HCT116 (cell line): ENCODE measurements around the gene DVL2.

ENCODE experiments used
- CEBPB ChIP-seq: IDR thresholded peaks from 2 replicates; pipeline ENCODE4 v1.6.1; 2012; ENCODE audit warnings: low read depth
- JUND ChIP-seq: IDR thresholded peaks from 2 replicates; pipeline ENCODE4 v1.6.1; 2012
- POLR2AphosphoS5 ChIP-seq: IDR thresholded peaks from 2 replicates; pipeline ENCODE4 v1.6.1; 2011; ENCODE audit warnings: mild to moderate bottlenecking, low read depth, low read length, moderate library complexity
- RAD21 ChIP-seq: IDR thresholded peaks from 2 replicates; pipeline ENCODE4 v1.6.1; 2012; ENCODE audit warnings: low read depth, mild to moderate bottlenecking
- SRF ChIP-seq: IDR thresholded peaks from 2 replicates; pipeline ENCODE4 v1.6.1; 2012; ENCODE audit warnings: low read depth
- YY1 ChIP-seq: IDR thresholded peaks from 2 replicates; pipeline ENCODE4 v1.6.1; 2011; ENCODE audit warnings: low read length, low read depth, moderate library complexity, mild to moderate bottlenecking; ENCODE audit not compliant: insufficient replicate concordance; ENCODE audit errors: extremely low read depth
- ZFX ChIP-seq: fragments of 450-650 bp; IDR thresholded peaks from 2 replicates; pipeline ENCODE4 v1.6.1; 2017
- TF ChIP-seq, protein P1 (sequence below), 3 experiments: fragments of 200-600 bp in 1 of 3; sonication (generic) in 1 of 3; IDR thresholded peaks in 2 of 3; conservative IDR thresholded peaks in 1 of 3; 2 replicates each; pipeline ENCODE4 v1.5.1; 2012 to 2017; ENCODE audit warnings: low read depth in 2 of 3, low read length in 2 of 3, antibody characterized with exemption in 1 of 3, borderline replicate concordance in 1 of 3, control low read depth in 1 of 3, mild to moderate bottlenecking in 1 of 3, mixed read lengths in 1 of 3, mixed run types in 1 of 3, moderate library complexity in 1 of 3; ENCODE audit not compliant: insufficient read depth in 1 of 3
- TF ChIP-seq, protein P2 (sequence below): IDR thresholded peaks from 2 replicates; pipeline ENCODE4 v1.6.1; 2012; ENCODE audit warnings: low read depth

DNA sequence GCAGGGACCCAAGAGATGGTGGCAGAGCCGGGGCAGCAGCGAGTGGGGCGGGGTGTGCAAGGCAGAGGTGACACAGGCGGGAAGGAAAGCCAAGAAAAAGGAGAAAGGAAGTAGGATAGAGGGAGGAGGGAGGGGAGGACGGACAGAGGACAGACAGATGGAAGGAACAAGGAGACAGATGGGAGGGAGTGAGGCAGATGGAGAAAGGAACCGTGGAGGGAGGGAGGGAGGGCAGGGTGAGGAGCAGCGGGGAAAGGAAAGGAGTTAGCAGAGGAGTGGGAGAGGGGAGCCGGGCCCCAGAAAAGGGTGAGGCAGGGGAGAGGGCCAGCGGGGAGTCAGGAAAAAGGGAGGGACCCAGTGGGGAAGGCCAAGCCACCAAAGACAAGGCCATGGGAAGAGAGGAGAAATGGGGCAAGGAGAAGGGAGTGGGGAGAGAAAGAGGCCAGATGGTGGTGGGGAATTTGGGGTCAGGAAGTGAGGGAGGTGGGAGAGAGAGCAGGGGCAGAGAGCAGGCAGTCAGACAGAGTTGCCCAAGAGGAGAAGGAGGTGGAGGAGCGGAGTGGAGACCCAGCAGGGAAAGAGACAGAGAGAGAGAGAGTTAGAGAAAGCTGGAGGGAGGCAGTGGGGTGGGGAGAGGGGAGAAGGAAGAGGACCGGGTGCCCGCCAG lies 41.9 kb downstream of the DVL2 start:
- TF ChIP-seq, protein P1, sequence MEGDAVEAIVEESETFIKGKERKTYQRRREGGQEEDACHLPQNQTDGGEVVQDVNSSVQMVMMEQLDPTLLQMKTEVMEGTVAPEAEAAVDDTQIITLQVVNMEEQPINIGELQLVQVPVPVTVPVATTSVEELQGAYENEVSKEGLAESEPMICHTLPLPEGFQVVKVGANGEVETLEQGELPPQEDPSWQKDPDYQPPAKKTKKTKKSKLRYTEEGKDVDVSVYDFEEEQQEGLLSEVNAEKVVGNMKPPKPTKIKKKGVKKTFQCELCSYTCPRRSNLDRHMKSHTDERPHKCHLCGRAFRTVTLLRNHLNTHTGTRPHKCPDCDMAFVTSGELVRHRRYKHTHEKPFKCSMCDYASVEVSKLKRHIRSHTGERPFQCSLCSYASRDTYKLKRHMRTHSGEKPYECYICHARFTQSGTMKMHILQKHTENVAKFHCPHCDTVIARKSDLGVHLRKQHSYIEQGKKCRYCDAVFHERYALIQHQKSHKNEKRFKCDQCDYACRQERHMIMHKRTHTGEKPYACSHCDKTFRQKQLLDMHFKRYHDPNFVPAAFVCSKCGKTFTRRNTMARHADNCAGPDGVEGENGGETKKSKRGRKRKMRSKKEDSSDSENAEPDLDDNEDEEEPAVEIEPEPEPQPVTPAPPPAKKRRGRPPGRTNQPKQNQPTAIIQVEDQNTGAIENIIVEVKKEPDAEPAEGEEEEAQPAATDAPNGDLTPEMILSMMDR (IDR thresholded peaks at IDR 0.05 in 2 of 3, conservative IDR thresholded peaks at IDR 0.05 in 1 of 3; ENCODE audit: borderline replicate concordance in 1 of 3, insufficient read depth in 1 of 3, low read depth in 2 of 3, low read length in 2 of 3): no peak
- TF ChIP-seq JUND (no peak), SRF (no peak), POLR2AphosphoS5 (no peak), ZFX (no peak), RAD21 (no peak), YY1 (no peak), CEBPB (no peak)
- TF ChIP-seq, protein P2, sequence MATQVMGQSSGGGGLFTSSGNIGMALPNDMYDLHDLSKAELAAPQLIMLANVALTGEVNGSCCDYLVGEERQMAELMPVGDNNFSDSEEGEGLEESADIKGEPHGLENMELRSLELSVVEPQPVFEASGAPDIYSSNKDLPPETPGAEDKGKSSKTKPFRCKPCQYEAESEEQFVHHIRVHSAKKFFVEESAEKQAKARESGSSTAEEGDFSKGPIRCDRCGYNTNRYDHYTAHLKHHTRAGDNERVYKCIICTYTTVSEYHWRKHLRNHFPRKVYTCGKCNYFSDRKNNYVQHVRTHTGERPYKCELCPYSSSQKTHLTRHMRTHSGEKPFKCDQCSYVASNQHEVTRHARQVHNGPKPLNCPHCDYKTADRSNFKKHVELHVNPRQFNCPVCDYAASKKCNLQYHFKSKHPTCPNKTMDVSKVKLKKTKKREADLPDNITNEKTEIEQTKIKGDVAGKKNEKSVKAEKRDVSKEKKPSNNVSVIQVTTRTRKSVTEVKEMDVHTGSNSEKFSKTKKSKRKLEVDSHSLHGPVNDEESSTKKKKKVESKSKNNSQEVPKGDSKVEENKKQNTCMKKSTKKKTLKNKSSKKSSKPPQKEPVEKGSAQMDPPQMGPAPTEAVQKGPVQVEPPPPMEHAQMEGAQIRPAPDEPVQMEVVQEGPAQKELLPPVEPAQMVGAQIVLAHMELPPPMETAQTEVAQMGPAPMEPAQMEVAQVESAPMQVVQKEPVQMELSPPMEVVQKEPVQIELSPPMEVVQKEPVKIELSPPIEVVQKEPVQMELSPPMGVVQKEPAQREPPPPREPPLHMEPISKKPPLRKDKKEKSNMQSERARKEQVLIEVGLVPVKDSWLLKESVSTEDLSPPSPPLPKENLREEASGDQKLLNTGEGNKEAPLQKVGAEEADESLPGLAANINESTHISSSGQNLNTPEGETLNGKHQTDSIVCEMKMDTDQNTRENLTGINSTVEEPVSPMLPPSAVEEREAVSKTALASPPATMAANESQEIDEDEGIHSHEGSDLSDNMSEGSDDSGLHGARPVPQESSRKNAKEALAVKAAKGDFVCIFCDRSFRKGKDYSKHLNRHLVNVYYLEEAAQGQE: no peak
